Body of pancreas (tissue), 4 donors: ENCODE measurements around the gene USP7.

ENCODE experiments used
- POLR2A ChIP-seq, 3 donors: fragments of 450-650 bp; IDR thresholded peaks; one replicate each; pipeline ENCODE4 v1.6.1; 2016; ENCODE audit warnings: antibody characterized with exemption in 3 of 3, mild to moderate bottlenecking in 2 of 3
- TF ChIP-seq, protein P1 (sequence below), 7 experiments: fragments of 450-650 bp in 4 of 7; fragments of 200-600 bp in 3 of 7; sonication (generic) in 3 of 7; IDR thresholded peaks; one replicate each; pipeline ENCODE4 v1.5.1; 2016 to 2019; ENCODE audit warnings: antibody characterized with exemption in 7 of 7

DNA sequence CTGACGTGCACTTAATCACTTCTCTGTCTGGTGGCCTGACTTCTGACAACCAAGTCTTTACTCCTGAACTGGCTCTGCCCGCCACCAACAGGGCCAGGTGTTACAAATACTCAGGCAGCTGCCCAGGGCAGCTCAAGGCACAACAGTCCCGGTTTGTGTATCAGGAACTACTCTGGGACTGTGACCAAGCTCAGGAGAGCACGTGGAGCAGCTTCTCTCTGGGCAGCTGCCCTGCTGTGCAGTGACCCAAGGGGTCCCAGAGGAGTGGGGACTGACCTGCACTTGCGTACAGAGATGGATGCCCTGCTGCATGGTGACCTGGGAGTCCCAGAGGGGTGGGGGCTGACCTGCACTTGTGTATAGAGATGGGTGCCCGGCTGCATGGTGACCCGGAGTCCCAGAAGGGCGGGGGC lies 59.7 kb downstream of the USP7 start:
- no peak for TF ChIP-seq POLR2A (IDR thresholded peaks at IDR 0.05)
- TF ChIP-seq, protein P1, sequence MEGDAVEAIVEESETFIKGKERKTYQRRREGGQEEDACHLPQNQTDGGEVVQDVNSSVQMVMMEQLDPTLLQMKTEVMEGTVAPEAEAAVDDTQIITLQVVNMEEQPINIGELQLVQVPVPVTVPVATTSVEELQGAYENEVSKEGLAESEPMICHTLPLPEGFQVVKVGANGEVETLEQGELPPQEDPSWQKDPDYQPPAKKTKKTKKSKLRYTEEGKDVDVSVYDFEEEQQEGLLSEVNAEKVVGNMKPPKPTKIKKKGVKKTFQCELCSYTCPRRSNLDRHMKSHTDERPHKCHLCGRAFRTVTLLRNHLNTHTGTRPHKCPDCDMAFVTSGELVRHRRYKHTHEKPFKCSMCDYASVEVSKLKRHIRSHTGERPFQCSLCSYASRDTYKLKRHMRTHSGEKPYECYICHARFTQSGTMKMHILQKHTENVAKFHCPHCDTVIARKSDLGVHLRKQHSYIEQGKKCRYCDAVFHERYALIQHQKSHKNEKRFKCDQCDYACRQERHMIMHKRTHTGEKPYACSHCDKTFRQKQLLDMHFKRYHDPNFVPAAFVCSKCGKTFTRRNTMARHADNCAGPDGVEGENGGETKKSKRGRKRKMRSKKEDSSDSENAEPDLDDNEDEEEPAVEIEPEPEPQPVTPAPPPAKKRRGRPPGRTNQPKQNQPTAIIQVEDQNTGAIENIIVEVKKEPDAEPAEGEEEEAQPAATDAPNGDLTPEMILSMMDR (IDR thresholded peaks at IDR 0.05), result no peak
